GM12873 (cell line): Measurements from ENCODE around the gene SYNE1.

Source experiments
- CTCF ChIP-seq: IDR thresholded peaks from 2 replicates; pipeline ENCODE4 v1.5.1; 2012; ENCODE audit warnings: low read depth, mild to moderate bottlenecking, moderate library complexity, low read length, control low read depth; ENCODE audit not compliant: insufficient read depth; ENCODE audit errors: missing control alignments

Gene SYNE1

GRCh38 chr6:152295920-152296319, 341.2 kb downstream of the SYNE1 start:
- no peak for TF ChIP-seq CTCF

GRCh38 chr6:152295346-152295745, 341.8 kb downstream of the SYNE1 start:
- no peak for TF ChIP-seq CTCF

- TF ChIP-seq CTCF = no peak
These were observed 343.8 kb downstream of the SYNE1 start for GRCh38 chr6:152293404-152293803.

GRCh38 chr6:152292555-152292954, 344.6 kb downstream of the SYNE1 start:
- TF ChIP-seq CTCF = no peak

- TF ChIP-seq CTCF = no peak
These were observed 346.5 kb downstream of the SYNE1 start for GRCh38 chr6:152290693-152291092.

- no peak for TF ChIP-seq CTCF
These were observed 359.3 kb downstream of the SYNE1 start for GRCh38 chr6:152277826-152278329.

- no peak for TF ChIP-seq CTCF
These were observed 363.5 kb downstream of the SYNE1 start for GRCh38 chr6:152273638-152274037.

GRCh38 chr6:152273002-152273401, 364.2 kb downstream of the SYNE1 start:
- no peak for TF ChIP-seq CTCF
